B cell (primary cell): Measurements from ENCODE around the gene MON1A. TPM values are rescaled to one million over a fixed set of nuclear protein-coding genes. Genes with fewer than 3 reads are reported as not detected.
A peak's percentile ranks its signal among the peaks of the same experiment; 100 is the strongest.

Source experiments
- ATAC-seq: fragments of 200-7000 bp; cut with Tn5 transposase; one replicate; pipeline ENCODE4 v1.10.0; 2021; ENCODE audit warnings: low read depth, mild to moderate bottlenecking, moderate number of reproducible peaks, moderate library complexity
- CTCF ChIA-PET: fragments of 350-600 bp; sonication (Branson Sonifier 250); formaldehyde crosslinking; loops from one replicate; lab custom pipeline; 2021; ENCODE audit warnings: antibody characterized with exemption, inconsistent platforms; lab: Charles Lee
- POLR2A ChIA-PET: fragments of 350-600 bp; sonication (Branson Sonifier 250); formaldehyde crosslinking; loops from one replicate; lab custom pipeline; 2021; ENCODE audit warnings: antibody characterized with exemption; lab: Charles Lee
- DNase-seq: peaks from one replicate; pipeline ENCODE4 v3.0.0; 2013
- H2AFZ ChIP-seq: 2 replicates; pipeline ENCODE4 v1.6.1; 2012; ENCODE audit warnings: mild to moderate bottlenecking, low read depth, low read length; ENCODE audit not compliant: insufficient read depth, poor library complexity, severe bottlenecking
- H3K27ac ChIP-seq, 2 donors: 1 replicate in 1 of 2; 2 replicates in 1 of 2; pipeline ENCODE4 v1.5.1; 2012 to 2013; ENCODE audit warnings: low read length in 2 of 2, mild to moderate bottlenecking in 2 of 2, moderate library complexity in 1 of 2
- H3K27me3 ChIP-seq, 4 experiments: fragments of 200-600 bp in 1 of 4; sonication (generic) in 1 of 4; replicated peaks in 1 of 4; 1 replicate in 2 of 4; 2 replicates in 2 of 4; pipeline versions ENCODE4 v1.6.1 to v1.7.0; 2013 to 2016; ENCODE audit warnings: low read length in 3 of 4, mild to moderate bottlenecking in 2 of 4, mixed read lengths in 1 of 4, moderate library complexity in 1 of 4; ENCODE audit not compliant: insufficient read depth in 4 of 4, control insufficient read depth in 3 of 4; ENCODE audit errors: control extremely low read depth in 1 of 4
- H3K36me3 ChIP-seq, 2 experiments: replicated peaks in 1 of 2; 1 replicate in 1 of 2; 2 replicates in 1 of 2; pipeline versions ENCODE4 v1.6.1 to v1.7.1; 2013; ENCODE audit warnings: low read length in 1 of 2; ENCODE audit not compliant: insufficient read depth in 2 of 2, control insufficient read depth in 1 of 2; ENCODE audit errors: control extremely low read depth in 1 of 2, extremely low read depth in 1 of 2
- H3K4me1 ChIP-seq, 2 donors: fragments of 200-600 bp in 1 of 2; sonication (generic) in 1 of 2; 1 replicate in 1 of 2; 2 replicates in 1 of 2; pipeline versions ENCODE4 v1.5.1 to v1.6.1; 2013 to 2017; ENCODE audit warnings: low read length in 2 of 2; ENCODE audit not compliant: control insufficient read depth in 2 of 2, insufficient read depth in 2 of 2
- H3K4me2 ChIP-seq: replicated peaks from 2 replicates; pipeline ENCODE3; 2012; ENCODE audit warnings: mild to moderate bottlenecking, low read depth, low read length; ENCODE audit not compliant: poor library complexity, severe bottlenecking
- H3K4me3 ChIP-seq, 5 experiments: fragments of 200-600 bp in 1 of 5; sonication (generic) in 1 of 5; 1 replicate in 3 of 5; 2 replicates in 2 of 5; pipeline versions ENCODE4 v1.5.1 to v1.7.0; 2011 to 2016; ENCODE audit warnings: low read length in 4 of 5, mild to moderate bottlenecking in 4 of 5, low read depth in 2 of 5, control low read depth in 1 of 5, moderate library complexity in 1 of 5; ENCODE audit not compliant: insufficient read depth in 1 of 5; ENCODE audit errors: control extremely low read depth in 1 of 5, extremely low read depth in 1 of 5
- H3K79me2 ChIP-seq: fragments of 200-600 bp; sonication (generic); one replicate; pipeline ENCODE4 v1.6.0; 2016; ENCODE audit warnings: low read length; ENCODE audit not compliant: control insufficient read depth, insufficient read depth
- H3K9ac ChIP-seq: fragments of 200-600 bp; sonication (generic); 2 replicates; pipeline ENCODE4 v1.6.1; 2017; ENCODE audit warnings: mild to moderate bottlenecking, low read length, moderate library complexity
- H3K9me3 ChIP-seq, 3 donors: one replicate each; pipeline versions ENCODE4 v1.6.1 to v1.7.1; 2013; ENCODE audit warnings: low read length in 2 of 3; ENCODE audit not compliant: control insufficient read depth in 2 of 3, insufficient read depth in 1 of 3; ENCODE audit errors: control extremely low read depth in 1 of 3
- H4K20me1 ChIP-seq: 2 replicates; pipeline ENCODE4 v1.6.0; 2012; ENCODE audit warnings: mild to moderate bottlenecking, low read length; ENCODE audit not compliant: insufficient read depth, control insufficient read depth, poor library complexity, severe bottlenecking
- H3K27ac Mint-ChIP-seq: one replicate; pipeline ENCODE4 v1.8.0; 2021; ENCODE audit warnings: mixed read lengths
- H3K27me3 Mint-ChIP-seq: one replicate; pipeline ENCODE4 v1.8.0; 2021; ENCODE audit warnings: mixed read lengths
- H3K4me1 Mint-ChIP-seq: one replicate; pipeline ENCODE4 v1.8.0; 2021; ENCODE audit warnings: mixed read lengths
- H3K4me3 Mint-ChIP-seq: one replicate; pipeline ENCODE4 v1.8.0; 2021; ENCODE audit warnings: mixed read lengths
- H3K9me3 Mint-ChIP-seq: one replicate; pipeline ENCODE4 v1.8.0; 2022; ENCODE audit warnings: mixed read lengths; ENCODE audit not compliant: insufficient read depth
- CTCF ChIP-seq: fragments of 200-600 bp; IDR thresholded peaks from one replicate; pipeline ENCODE4 v1.8.0; 2022; ENCODE audit warnings: antibody characterized with exemption, mild to moderate bottlenecking
- EZH2 ChIP-seq: IDR thresholded peaks from 2 replicates; pipeline ENCODE4 v1.6.1; 2012; ENCODE audit warnings: borderline replicate concordance, low read depth, mild to moderate bottlenecking, moderate library complexity, low read length; ENCODE audit not compliant: insufficient read depth, poor library complexity, severe bottlenecking
- WGBS: methylation state at CpG from one replicate; pipeline ENCODE4 v1.1.5; 2013; ENCODE audit warnings: missing lambda C conversion rate; ENCODE audit not compliant: insufficient coverage; 5-methylcytosine and 5-hydroxymethylcytosine counted together
- intact Hi-C: fragments of 100-400 bp; cut with micrococcal nuclease; formaldehyde crosslinking; loops from one replicate; pipeline ENCODE4 v1.10.0; 2022
- polyA plus RNA-seq: library from polyadenylated mRNA; depleted of rRNA; stranded (reverse); fragments of >200 nt; gene quantifications from 2 replicates; pipeline ENCODE4 v1.2.3, GENCODE V29; 2012
- total RNA-seq, 2 donors: library from RNA; stranded (reverse); fragments of 120-200 nt in 1 of 2; gene quantifications; 1 replicate in 1 of 2; 2 replicates in 1 of 2; pipeline versions ENCODE4 v1.2.3 to v1.2.4, GENCODE V29; 2013 to 2022

MON1A gene
- total and polyA plus RNA-seq, 2 donors (not counting 1 experiment from before 2014, with no cell fraction given): 6.6 to 8.9 TPM

GRCh38 chr3:49902511-49903345 is 26.9 kb downstream of the MON1A start:
- Histone ChIP-seq H3K27me3 (no peaks in the 10 kb centered on the region), H3K36me3 (no peaks in the 10 kb centered on the region), H3K4me1 (peaks cover 14 to 36% of the 10 kb centered on the region in 2 donors), H3K79me2 (no peaks in the 10 kb centered on the region), H3K9me3 (peaks cover 0 to 6% (median 0%) of the 10 kb centered on the region in 3 donors), H3K27ac (no peak overlapping the region), H2AFZ (no peak overlapping the region), H3K4me2 (peak overlapping the region; percentile 78), H3K4me3 (no peak overlapping the region), H3K9ac (no peak overlapping the region), H4K20me1 (no peaks in the 10 kb centered on the region)
- peaks cover 26% of the 10 kb centered on the region for H3K4me1 Mint-ChIP-seq
- H3K27ac Mint-ChIP-seq: no peak overlapping the region
- POLR2A ChIA-PET: interaction anchor here (0.6 to 0.9 kb wide), 2 partner anchors 38 to 209 kb away, joined by 4 to 7 read pairs; partner anchors contain the start of gene RBM6
- CTCF ChIA-PET: no interaction called here
- DNase-seq (peak; percentile 24), ATAC-seq (no peak)
- H3K27me3 Mint-ChIP-seq: no peaks in the 10 kb centered on the region
- TF ChIP-seq EZH2 (no peak), CTCF (no peak)
- WGBS: 96% methylated on average over 43 of the region's 44 CpGs
- intact Hi-C loops: loop anchor here (1.0 kb wide), 1 partner anchor 46 kb away; the partner anchor contains the start of gene TRAIP
- no peaks in the 10 kb centered on the region for H3K9me3 Mint-ChIP-seq
- peak overlapping the region; percentile 32 for H3K4me3 Mint-ChIP-seq
